ENCODE measurements around the gene ZSCAN18.
"Not testable (repeated sequence)": the region's sequence is repeated elsewhere in the genome, so short reads cannot be mapped to it uniquely, and the experiment has no call there.

The ZSCAN18 gene

GRCh38 chr19:58097781-58098681, at the start of gene ZSCAN18:
TSS of gene ZSCAN18 (minus strand) at chr19:58098231. CDS start at chr19:58090267, 7,964 bp downstream.
- in situ Hi-C loops (cut with MboI; ENCODE audit: low sequenced_read_pairs) = no loop called here

- in situ Hi-C loops (cut with MboI; ENCODE audit: low sequenced_read_pairs) = not testable (repeated sequence)
Measured at GRCh38 chr19:58147475-58147874, 49.4 kb upstream of the ZSCAN18 start.

DNA sequence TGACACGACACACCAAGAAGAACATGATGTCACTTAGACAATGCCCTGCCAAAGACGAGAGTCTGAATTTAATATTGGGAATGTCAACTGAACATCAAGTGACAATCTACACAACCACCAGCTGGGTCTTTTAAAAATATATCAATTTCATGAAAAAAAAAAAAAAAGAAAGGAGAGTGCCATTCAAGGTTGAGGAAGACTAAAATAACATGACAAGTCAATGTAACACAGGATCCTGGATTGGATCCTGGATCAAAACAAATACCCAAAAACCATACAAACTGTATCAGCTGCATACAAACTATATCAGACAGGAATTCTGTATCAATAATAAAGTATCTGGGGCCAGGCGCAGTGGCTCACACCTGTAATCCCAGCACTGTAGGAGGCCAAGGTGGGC, 47.8 kb upstream of the ZSCAN18 start:
- in situ Hi-C loops (cut with MboI; ENCODE audit: low sequenced_read_pairs) = no loop called here

DNA sequence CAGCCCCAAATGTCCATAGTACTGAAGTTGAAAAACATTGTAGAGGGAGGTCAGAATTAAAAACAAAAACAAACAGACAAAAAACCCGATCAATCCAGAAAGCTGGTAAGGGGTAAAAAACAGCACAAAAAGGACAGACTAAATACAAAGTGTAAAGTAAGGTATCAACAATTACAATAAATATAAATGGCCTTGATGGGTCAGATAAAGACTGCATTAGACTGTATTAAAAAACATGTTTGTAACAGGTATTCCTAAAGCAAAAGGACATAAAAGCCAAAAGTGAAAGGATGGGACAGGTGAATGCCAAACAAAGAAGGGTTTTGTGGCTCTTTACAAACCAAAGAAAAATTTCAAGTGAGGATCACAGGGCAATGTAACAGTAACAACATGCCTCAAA, 36.2 kb upstream of the ZSCAN18 start:
- in situ Hi-C loops (cut with MboI; ENCODE audit: low sequenced_read_pairs) = no loop called here

- in situ Hi-C loops (cut with MboI; ENCODE audit: low sequenced_read_pairs) = no loop called here
Measured at GRCh38 chr19:58129284-58129683, 31.3 kb upstream of the ZSCAN18 start.

DNA sequence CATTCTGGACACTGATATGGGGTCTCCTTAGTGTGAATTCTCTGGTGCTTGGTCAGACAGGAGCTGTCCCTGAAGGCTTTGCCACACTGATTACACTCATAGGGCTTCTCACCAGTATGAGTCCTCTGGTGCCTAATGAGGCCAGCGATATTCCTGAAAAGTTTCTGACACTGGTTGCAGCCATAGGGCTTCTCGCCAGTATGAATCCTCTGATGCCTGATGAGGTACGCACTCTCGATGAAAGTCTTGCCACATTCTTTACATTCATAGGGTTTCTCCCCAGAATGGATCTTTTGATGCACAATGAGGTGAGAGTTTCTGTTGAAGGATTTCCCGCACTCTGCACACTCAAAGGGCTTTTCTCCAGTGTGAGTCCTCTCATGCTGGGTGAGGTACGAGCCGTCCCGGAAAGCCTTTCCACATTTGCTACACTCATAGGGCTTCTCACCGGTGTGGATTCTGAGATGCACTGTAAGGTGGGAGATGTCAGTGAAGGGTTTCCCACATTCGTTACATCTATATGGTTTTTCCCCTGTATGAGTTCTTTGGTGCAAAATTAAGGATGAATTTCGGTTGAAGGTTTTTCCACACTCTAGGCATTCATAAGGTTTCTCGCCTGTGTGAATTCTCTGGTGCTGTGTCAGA, 30.1 kb upstream of the ZSCAN18 start:
- in situ Hi-C loops (cut with MboI; ENCODE audit: low sequenced_read_pairs) = no loop called here

DNA sequence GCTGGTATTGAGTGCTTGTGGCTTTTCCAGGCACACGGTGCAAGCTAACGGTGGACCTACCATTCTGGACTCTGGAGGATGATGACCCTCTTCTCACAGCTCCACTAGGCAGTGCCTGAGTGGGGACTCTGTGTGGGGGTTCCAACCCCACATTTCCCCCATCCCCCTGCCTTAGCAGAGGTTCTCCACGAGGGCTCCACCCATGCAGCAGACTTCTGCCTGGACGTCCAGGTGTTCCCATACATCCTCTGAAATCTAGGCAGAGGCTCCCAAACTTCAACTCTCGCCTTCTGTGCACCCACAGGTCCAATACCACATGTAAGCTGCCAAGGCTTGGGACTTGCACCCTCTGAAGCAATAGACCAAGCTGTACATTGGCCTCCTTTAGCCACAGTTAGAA, 25.3 kb upstream of the ZSCAN18 start:
- in situ Hi-C loops (cut with MboI; ENCODE audit: low sequenced_read_pairs) = no loop called here

- in situ Hi-C loops (cut with MboI; ENCODE audit: low sequenced_read_pairs) = no loop called here
Measured at GRCh38 chr19:58118979-58119733, 21.1 kb upstream of the ZSCAN18 start.

GRCh38 chr19:58117841-58118575, 20.0 kb upstream of the ZSCAN18 start:
- in situ Hi-C loops (cut with MboI; ENCODE audit: low sequenced_read_pairs) = no loop called here

- in situ Hi-C loops (cut with MboI; ENCODE audit: low sequenced_read_pairs) = no loop called here
Measured at GRCh38 chr19:58108546-58108817, 10.5 kb upstream of the ZSCAN18 start.

DNA sequence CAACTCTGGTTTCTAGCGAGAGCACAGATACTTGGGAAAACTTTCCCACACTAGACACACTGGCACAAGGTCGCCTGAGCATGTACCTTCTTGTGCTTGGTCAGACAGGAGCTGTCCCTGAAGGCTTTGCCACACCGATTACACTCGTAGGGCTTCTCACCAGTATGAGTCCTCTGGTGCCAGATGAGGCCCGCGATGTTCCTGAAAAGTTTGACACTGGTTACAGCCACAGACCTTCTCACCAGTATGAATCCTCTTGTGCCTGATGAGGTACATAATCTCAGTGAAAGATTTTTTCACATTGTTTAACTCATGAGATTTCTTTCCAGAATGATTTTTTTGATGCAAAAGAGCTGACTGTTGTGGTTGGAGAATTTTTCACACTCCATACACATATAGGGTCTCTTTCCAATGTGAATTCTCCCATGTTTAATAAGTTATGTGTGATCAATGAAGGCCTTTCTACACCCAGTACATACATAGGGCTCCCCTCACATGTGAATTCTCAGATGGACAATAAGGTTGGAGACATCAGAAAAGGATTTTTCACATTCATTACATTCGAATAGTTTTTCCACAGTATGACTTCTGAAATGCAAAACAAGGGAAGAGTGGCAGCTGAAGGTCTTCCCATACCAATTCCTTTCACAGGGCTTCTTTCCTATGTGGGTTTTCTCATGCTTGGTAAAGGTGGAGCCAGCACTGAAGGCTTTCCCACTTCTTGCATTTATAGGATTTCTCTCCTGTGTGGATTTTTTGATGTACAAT, 9.9 kb upstream of the ZSCAN18 start:
- in situ Hi-C loops (cut with MboI; ENCODE audit: low sequenced_read_pairs) = no loop called here

GRCh38 chr19:58098682-58098998, 609 bp upstream of the ZSCAN18 start:
- in situ Hi-C loops (cut with MboI; ENCODE audit: low sequenced_read_pairs) = no loop called here

GRCh38 chr19:58097349-58097748, 682 bp downstream of the ZSCAN18 start:
- in situ Hi-C loops (cut with MboI; ENCODE audit: low sequenced_read_pairs) = no loop called here

DNA sequence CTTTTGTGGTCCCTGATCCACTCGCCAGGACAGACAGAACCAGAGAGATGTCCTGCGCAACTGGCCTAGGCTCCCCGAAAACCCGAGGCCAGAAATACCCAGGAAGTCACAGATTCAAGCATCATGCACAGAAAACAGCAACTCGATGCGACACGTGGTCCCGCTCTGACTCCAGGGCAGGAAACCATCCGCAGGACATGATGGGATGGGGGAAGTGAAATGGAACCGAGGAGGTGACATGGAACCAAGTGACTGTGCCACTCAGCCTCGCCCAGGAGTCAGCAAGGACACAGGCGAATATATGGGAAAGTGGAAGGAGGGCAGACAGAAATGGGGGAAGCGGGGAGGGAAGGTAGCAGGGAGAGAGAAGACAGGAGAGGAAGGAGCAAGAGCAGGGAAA, 1.1 kb downstream of the ZSCAN18 start:
- in situ Hi-C loops (cut with MboI; ENCODE audit: low sequenced_read_pairs) = no loop called here

DNA sequence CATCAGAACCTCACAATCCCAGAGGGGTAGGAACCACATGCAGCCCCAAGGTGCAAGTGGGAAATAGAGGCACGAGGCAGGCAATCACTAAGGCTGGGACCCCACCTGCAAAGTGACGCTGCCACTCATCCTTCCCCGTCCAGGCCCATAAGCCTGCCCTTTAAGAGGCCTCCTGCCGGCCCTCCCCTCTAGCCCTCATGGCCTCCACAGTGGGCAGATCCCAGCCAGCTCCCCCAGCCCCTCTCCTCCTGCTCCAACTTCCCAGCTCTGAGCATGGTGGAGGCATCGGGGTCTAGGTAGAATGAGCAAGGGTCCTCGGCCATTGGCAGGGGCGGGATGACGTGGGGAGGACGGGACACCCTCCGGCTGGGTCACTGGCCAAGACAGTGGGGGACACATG, 2.7 kb downstream of the ZSCAN18 start:
- in situ Hi-C loops (cut with MboI; ENCODE audit: low sequenced_read_pairs) = no loop called here

DNA sequence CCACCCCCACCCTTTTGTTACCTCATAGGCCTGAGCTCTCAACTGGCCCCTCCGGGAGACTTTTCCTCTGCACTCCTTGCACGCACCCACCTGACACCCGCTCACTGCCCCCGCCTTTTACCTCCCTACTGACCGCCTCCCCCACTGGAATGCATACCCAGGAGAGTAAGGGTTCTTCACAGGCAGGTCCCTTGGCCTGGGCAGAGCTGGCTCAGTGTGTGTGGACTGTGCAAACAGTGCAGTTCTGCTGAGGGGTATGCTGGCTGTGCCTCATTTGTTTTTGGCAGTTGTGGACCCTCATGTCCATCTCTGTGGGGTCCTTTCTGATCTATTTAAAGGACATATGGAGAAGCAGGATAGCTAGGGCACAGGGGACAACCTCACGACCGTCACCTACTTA, 5.0 kb downstream of the ZSCAN18 start:
- in situ Hi-C loops (cut with MboI; ENCODE audit: low sequenced_read_pairs) = no loop called here

- in situ Hi-C loops (cut with MboI; ENCODE audit: low sequenced_read_pairs) = no loop called here
Measured at GRCh38 chr19:58091251-58091995, 6.6 kb downstream of the ZSCAN18 start.

GRCh38 chr19:58089846-58090245, 8.2 kb downstream of the ZSCAN18 start:
- in situ Hi-C loops (cut with MboI; ENCODE audit: low sequenced_read_pairs) = no loop called here

GRCh38 chr19:58088521-58089052, 9.4 kb downstream of the ZSCAN18 start:
- in situ Hi-C loops (cut with MboI; ENCODE audit: low sequenced_read_pairs) = no loop called here

All from HL-60/S4 treated with retinoic acid at 250 ng/mL for 4 days and 3 days (cell line).